Ascending aorta (tissue), 2 donors: Measurements from ENCODE around the gene SNAPIN. TPM values are rescaled to one million over a fixed set of nuclear protein-coding genes. Genes with fewer than 3 reads are reported as not detected.

ENCODE experiments used
- DNase-seq, 2 donors: peaks; one replicate each; pipeline ENCODE4 v3.0.0-alpha.2; 2019; ENCODE audit warnings: low spot score in 2 of 2
- H3K27ac ChIP-seq, 2 donors: fragments of 200-600 bp; sonication (generic); one replicate each; pipeline ENCODE4 v1.5.1; 2016 to 2017; ENCODE audit warnings: mild to moderate bottlenecking in 1 of 2
- H3K27me3 ChIP-seq: fragments of 200-600 bp; sonication (generic); one replicate; pipeline ENCODE4 v1.5.1; 2017
- H3K36me3 ChIP-seq, 2 donors: fragments of 200-600 bp; sonication (generic); one replicate each; pipeline ENCODE4 v1.5.1; 2016
- H3K4me1 ChIP-seq, 2 donors: fragments of 200-600 bp; sonication (generic); one replicate each; pipeline ENCODE4 v1.5.1; 2016 to 2017; ENCODE audit warnings: mild to moderate bottlenecking in 1 of 2
- H3K4me3 ChIP-seq, 2 donors: fragments of 200-600 bp; sonication (generic); one replicate each; pipeline ENCODE4 v1.5.1; 2016 to 2017; ENCODE audit warnings: mild to moderate bottlenecking in 1 of 2
- H3K9me3 ChIP-seq, 2 donors: fragments of 200-600 bp; sonication (generic); one replicate each; pipeline ENCODE4 v1.5.1; 2016
- CTCF ChIP-seq, 3 experiments: fragments of 200-600 bp in 2 of 3; fragments of 450-650 bp in 1 of 3; sonication (generic) in 2 of 3; IDR thresholded peaks; one replicate each; pipeline ENCODE4 v1.5.1; 2016 to 2019; ENCODE audit warnings: antibody characterized with exemption in 3 of 3, mild to moderate bottlenecking in 1 of 3, moderate library complexity in 1 of 3
- intact Hi-C: fragments of 100-400 bp; cut with DNase I; formaldehyde crosslinking; loops from one replicate; pipeline ENCODE4 v1.15.1; 2023
- total RNA-seq: library from RNA; depleted of rRNA; stranded (reverse); fragments of >200 nt; gene quantifications from one replicate; pipeline ENCODE4 v1.1.0, GENCODE V29; 2016

SNAPIN gene
- total RNA-seq, 1 donor from 2014 or later, result 61.0 TPM

GRCh38 chr1:153629971-153630370 is 28.5 kb upstream of the SNAPIN start:
- no peaks in the 10 kb centered on the region for H3K9me3 ChIP-seq
- TF ChIP-seq CTCF (IDR thresholded peaks at IDR 0.05), result no peak
- intact Hi-C loops, result loop anchor here (5.0 kb wide), 1 partner anchor 123 kb away; no protein-coding TSS in a partner anchor
- H3K4me3 ChIP-seq, result no peak overlapping the region
- peaks cover 4 to 31% of the 10 kb centered on the region in 2 donors for H3K4me1 ChIP-seq
- H3K27ac ChIP-seq, result peak overlapping the region; percentile 87 to 94
- H3K36me3 ChIP-seq, result peaks cover 0 to 2% of the 10 kb centered on the region in 2 donors
- DNase-seq, result no peak
- no peaks in the 10 kb centered on the region for H3K27me3 ChIP-seq

GRCh38 chr1:153630384-153630783 is 28.1 kb upstream of the SNAPIN start:
- no peaks in the 10 kb centered on the region for H3K27me3 ChIP-seq
- intact Hi-C loops, result no loop called here
- no peak for DNase-seq
- no peaks in the 10 kb centered on the region for H3K36me3 ChIP-seq
- peaks cover 8 to 32% of the 10 kb centered on the region in 2 donors for H3K4me1 ChIP-seq
- H3K4me3 ChIP-seq, result no peak overlapping the region
- peak overlapping the region; percentile 87 to 94 for H3K27ac ChIP-seq
- no peaks in the 10 kb centered on the region for H3K9me3 ChIP-seq
- TF ChIP-seq CTCF (IDR thresholded peaks at IDR 0.05), result no peak

GRCh38 chr1:153631047-153632022 is 27.2 kb upstream of the SNAPIN start:
- Histone ChIP-seq H3K36me3 (peaks cover 0 to under 1% of the 10 kb centered on the region in 2 donors), H3K27me3 (no peaks in the 10 kb centered on the region), H3K27ac (peak overlapping the region; percentile 87 to 94), H3K9me3 (no peaks in the 10 kb centered on the region), H3K4me1 (peaks cover 7 to 33% of the 10 kb centered on the region in 2 donors), H3K4me3 (no peak overlapping the region)
- intact Hi-C loops, result no loop called here
- DNase-seq, result no peak
- TF ChIP-seq CTCF (IDR thresholded peaks at IDR 0.05), result no peak

GRCh38 chr1:153633161-153633753 is 25.2 kb upstream of the SNAPIN start:
- Histone ChIP-seq H3K36me3 (peaks cover 11 to 19% of the 10 kb centered on the region in 2 donors), H3K9me3 (no peaks in the 10 kb centered on the region), H3K4me3 (peak overlapping the region; percentile 71 to 97), H3K27me3 (no peaks in the 10 kb centered on the region), H3K4me1 (peaks cover 7 to 27% of the 10 kb centered on the region in 2 donors), H3K27ac (peak overlapping the region; percentile 97 to 100)
- no peak for TF ChIP-seq CTCF (IDR thresholded peaks at IDR 0.05)
- intact Hi-C loops, result no loop called here
- no peak for DNase-seq

GRCh38 chr1:153633754-153634665 is 24.5 kb upstream of the SNAPIN start, which contains the start of gene CHTOP:
Gene CHTOP (plus strand): TSS chr1:153634066. CDS start chr1:153636589, 2,523 bp downstream.
- peak within 1 kb of the TSS; percentile 71 to 97 for H3K4me3 ChIP-seq

More at GRCh38 chr1:153633754-153634665, 24.5 kb upstream of the SNAPIN start, which contains the start of gene CHTOP:
- peak; percentile 92 to 99 for DNase-seq
- H3K27ac ChIP-seq, result peak within 1 kb of the TSS; percentile 97 to 100
- no peaks in the 10 kb centered on the region for H3K9me3 ChIP-seq
- H3K27me3 ChIP-seq, result no peaks in the 10 kb centered on the region
- peaks cover 19 to 27% of the 10 kb centered on the region in 2 donors for H3K36me3 ChIP-seq
- intact Hi-C loops, result loop anchor here (2.0 kb wide), 2 partner anchors 25 to 37 kb away; partner anchors contain the start of gene ILF2
- TF ChIP-seq CTCF (IDR thresholded peaks at IDR 0.05), result no peak
- H3K4me1 ChIP-seq, result peaks cover 7 to 24% of the 10 kb centered on the region in 2 donors
